Measurements from ENCODE around the gene PMM1. TPM values are rescaled to one million over a fixed set of nuclear protein-coding genes. Genes with fewer than 3 reads are reported as not detected.

Gene PMM1
- total RNA-seq, 6 experiments from 2014 or later: 21.6 to 45.1 (median 36.2) TPM

DNA sequence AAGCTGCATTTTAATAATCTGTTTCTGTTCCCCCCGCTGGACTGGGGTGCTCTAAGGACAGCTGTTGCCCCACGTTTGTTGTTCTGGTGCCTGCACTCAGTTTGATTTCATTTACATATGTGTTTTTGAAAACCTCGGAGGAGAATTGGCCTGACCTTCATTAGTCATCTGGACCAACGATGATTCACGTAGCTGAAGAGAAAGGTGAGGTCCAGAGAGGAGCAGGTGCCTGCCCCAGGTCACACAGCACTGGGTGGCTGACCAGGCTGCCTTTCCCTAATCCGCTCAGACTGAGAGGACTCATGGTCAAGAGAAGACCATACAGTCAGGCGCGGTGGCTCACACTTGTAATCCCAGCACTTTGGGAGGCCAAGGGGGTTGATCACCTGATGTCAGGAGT lies 25.1 kb downstream of the PMM1 start:
- intact Hi-C loops (cut with DNase I): no loop called here
- Histone ChIP-seq H3K27me3 (no peaks in the 10 kb centered on the region), H3K27ac (no peak overlapping the region), H3K4me3 (no peak overlapping the region), H3K4me1 (no peaks in the 10 kb centered on the region), H3K36me3 (no peaks in the 10 kb centered on the region), H3K9me3 (no peaks in the 10 kb centered on the region)
- 100% methylated on average over 3 of the region's 8 CpGs for WGBS (ENCODE audit: insufficient coverage, low coverage, low lambda C conversion rate, missing lambda C conversion rate)
- no peak for TF ChIP-seq POLR2A (IDR thresholded peaks at IDR 0.05)
- TF ChIP-seq, protein P1, sequence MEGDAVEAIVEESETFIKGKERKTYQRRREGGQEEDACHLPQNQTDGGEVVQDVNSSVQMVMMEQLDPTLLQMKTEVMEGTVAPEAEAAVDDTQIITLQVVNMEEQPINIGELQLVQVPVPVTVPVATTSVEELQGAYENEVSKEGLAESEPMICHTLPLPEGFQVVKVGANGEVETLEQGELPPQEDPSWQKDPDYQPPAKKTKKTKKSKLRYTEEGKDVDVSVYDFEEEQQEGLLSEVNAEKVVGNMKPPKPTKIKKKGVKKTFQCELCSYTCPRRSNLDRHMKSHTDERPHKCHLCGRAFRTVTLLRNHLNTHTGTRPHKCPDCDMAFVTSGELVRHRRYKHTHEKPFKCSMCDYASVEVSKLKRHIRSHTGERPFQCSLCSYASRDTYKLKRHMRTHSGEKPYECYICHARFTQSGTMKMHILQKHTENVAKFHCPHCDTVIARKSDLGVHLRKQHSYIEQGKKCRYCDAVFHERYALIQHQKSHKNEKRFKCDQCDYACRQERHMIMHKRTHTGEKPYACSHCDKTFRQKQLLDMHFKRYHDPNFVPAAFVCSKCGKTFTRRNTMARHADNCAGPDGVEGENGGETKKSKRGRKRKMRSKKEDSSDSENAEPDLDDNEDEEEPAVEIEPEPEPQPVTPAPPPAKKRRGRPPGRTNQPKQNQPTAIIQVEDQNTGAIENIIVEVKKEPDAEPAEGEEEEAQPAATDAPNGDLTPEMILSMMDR (IDR thresholded peaks at IDR 0.05): no peak
- DNase-seq (no peak), ATAC-seq (no peak)

DNA sequence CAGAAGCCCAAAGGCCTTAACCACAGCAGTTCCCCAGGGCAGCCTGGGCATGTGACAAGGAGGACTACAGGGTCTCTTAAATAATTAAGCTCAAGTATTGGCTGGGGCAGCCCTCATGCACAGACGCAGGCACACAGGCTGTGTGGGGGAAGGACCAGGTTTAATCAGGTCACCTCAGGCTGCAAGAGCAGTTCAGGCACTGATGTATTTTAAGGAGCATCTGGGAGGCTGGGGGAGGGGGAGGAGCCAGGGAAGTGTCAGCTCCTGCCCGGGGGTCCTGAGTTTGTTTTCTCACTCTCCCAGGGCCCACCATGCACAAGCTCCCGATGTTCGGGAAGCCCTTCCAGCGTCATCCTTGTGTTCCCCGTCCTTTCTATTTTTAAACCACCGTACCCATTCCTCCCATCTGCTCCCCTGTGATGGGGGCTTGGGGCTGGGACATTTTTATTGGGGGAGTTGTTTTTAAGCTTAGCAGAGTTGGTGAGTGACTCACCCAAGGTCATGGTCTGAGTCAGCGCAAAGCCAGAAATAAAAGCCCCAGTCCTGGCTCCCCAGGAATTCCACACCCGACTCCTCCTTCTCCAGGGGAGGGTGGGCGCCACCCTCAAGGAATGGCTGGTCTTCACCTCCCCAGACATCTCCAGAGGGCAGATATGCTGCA lies 26.5 kb downstream of the PMM1 start:
- no peak for DNase-seq
- Histone ChIP-seq H3K36me3 (no peaks in the 10 kb centered on the region), H3K9me3 (no peaks in the 10 kb centered on the region), H3K4me1 (peaks cover 0 to 5% (median 0%) of the 10 kb centered on the region in 4 donors), H3K27me3 (no peaks in the 10 kb centered on the region), H3K27ac (no peak overlapping the region), H3K4me3 (no peak overlapping the region)
- TF ChIP-seq POLR2A (IDR thresholded peaks at IDR 0.05): no peak
- TF ChIP-seq, protein P1 (IDR thresholded peaks at IDR 0.05): no peak
- 59% methylated on average over 7 of the region's 10 CpGs for WGBS (ENCODE audit: insufficient coverage, low coverage, low lambda C conversion rate, missing lambda C conversion rate)
- intact Hi-C loops (cut with DNase I): no loop called here
- no peak for ATAC-seq

DNA sequence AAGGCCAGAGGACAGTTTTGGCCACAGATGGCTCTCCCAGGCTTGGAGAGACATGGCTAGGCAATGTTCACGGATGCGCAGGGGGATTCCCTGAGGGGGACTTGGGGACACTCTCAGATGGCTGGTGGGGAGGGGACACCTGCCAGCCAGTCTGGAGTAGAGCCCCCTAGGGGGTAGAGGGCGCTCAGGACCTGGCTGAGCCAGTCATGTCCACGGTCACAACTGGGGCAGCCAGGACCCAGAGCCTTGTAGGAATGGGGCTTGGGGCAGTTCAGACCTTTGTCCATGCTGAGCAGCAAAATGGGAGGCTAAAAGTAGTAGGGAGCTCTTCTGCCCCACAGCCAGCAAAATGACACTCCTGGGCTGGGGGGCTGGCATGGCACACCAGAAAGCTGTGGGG lies 27.2 kb downstream of the PMM1 start:
- no peak for ATAC-seq
- no peaks in the 10 kb centered on the region for H3K36me3 ChIP-seq
- TF ChIP-seq POLR2A (IDR thresholded peaks at IDR 0.05): no peak
- TF ChIP-seq, protein P1 (IDR thresholded peaks at IDR 0.05): no peak
- DNase-seq: no peak
- no peak overlapping the region for H3K4me3 ChIP-seq
- peaks cover 0 to 9% (median 0%) of the 10 kb centered on the region in 4 donors for H3K4me1 ChIP-seq
- no peaks in the 10 kb centered on the region for H3K27me3 ChIP-seq
- no peaks in the 10 kb centered on the region for H3K9me3 ChIP-seq
- 80% methylated on average over 1 of the region's 4 CpGs for WGBS (ENCODE audit: insufficient coverage, low coverage, low lambda C conversion rate, missing lambda C conversion rate)
- intact Hi-C loops (cut with DNase I): no loop called here
- H3K27ac ChIP-seq: no peak overlapping the region

DNA sequence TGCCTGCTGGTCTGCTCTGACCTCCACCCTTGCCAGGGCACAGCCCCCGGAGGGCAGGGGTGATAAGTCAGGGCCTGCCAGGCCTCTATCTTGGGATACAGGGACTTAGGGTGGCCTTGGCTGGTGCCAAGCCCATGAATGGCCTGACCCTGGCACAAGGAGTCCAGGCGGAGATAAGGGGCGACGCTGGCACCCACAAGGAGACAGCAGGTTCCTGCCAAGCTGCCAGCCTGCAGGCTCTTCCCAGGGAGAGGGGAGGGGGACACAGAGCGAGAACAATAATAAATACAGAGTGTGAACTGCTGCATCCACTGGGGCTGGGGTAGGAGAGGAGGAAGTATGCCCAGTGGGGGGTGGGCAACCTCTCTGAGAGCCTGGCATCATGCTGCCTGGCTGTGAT lies 27.9 kb downstream of the PMM1 start:
- Histone ChIP-seq H3K4me3 (peak overlapping the region in 1 of 3 donors; percentile 44), H3K27ac (peak overlapping the region in 1 of 3 donors; percentile 33), H3K36me3 (no peaks in the 10 kb centered on the region), H3K9me3 (no peaks in the 10 kb centered on the region), H3K4me1 (peaks cover 0 to 16% (median 3%) of the 10 kb centered on the region in 4 donors), H3K27me3 (no peaks in the 10 kb centered on the region)
- WGBS (ENCODE audit: insufficient coverage, low coverage, low lambda C conversion rate, missing lambda C conversion rate): no CpG with 5 or more reads among the region's 5 CpGs
- TF ChIP-seq POLR2A (IDR thresholded peaks at IDR 0.05): no peak
- TF ChIP-seq, protein P1 (IDR thresholded peaks at IDR 0.05): no peak
- DNase-seq (no peak), ATAC-seq (no peak)
- intact Hi-C loops (cut with DNase I): no loop called here
